HG02571 (cell line): Measurements from ENCODE around the gene LEPR.
"Not testable (repeated sequence)": the region's sequence is repeated elsewhere in the genome, so short reads cannot be mapped to it uniquely, and the experiment has no call there.

Source experiments
- ATAC-seq: cut with Tn5 transposase; IDR thresholded peaks from one replicate; pipeline ENCODE4 v1.9.1; 2021; ENCODE audit warnings: mild to moderate bottlenecking, moderate library complexity; ENCODE audit not compliant: unreplicated experiment

The LEPR gene

DNA sequence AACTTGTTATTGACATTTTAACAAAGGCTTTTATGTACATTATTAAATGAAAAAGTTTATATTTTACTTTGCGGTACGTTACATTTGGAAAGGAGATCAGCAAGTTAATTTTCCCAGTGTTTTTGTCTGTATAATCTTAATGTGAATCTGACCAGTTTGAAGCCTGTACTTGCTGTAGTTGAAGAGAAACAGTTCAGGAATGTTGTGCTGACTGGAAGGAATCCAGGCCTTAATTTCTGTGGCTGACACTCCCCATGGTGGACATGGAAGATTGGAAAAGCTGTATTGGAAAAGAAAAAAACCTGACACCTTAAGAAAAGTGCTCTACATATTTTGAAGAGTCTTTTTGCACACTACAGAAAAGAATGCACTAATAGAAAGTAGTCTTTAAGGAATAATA lies 15.5 kb downstream of the LEPR start:
- no peak for ATAC-seq

DNA sequence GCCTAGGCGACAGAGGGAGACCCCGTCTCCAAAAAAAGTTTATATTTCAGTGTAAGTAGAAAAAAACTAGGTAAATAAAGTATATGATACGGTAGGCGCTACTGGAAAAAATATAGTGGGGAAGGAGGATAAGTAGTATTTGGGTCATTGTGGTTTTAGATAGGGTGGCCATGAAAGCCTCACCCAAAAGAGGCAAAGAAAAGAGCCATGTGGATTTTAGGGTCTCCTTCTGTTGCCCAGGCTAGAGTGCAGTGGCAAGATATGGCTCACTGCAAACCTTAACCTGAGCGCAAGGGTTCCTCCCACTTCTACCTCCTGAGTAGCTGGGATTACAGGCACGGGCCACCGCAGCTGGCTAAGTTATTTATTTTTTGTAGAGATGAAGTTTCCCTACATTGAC lies 17.1 kb downstream of the LEPR start:
- ATAC-seq, result no peak

DNA sequence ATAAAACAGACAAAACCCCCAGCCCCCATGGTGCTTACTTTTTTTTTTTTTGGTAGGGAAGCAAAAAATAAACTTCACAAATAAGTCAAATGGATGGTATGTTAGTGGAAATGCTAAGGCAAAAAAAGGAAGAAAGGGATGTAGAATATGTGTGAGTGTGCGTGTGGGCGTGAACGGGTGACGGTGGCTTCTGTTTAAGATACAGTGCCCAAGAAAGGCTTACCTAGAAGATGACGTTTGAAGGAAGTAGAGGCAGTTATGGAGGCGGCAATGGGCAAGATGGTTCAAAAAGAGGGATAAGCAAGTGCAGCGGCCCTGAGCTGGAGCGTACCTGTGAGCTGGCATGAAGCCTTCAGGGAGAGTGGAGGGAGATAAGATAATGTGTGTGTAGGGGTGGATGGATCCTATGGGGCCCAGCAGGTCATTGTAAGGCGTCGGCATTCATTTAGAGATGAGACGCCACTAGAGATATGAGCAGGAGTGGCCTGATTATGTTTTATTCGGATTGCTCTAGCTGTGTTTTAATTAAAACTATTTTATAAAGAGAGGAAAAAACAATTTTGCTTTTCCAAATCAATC lies 19.9 kb downstream of the LEPR start:
- ATAC-seq, result no peak

DNA sequence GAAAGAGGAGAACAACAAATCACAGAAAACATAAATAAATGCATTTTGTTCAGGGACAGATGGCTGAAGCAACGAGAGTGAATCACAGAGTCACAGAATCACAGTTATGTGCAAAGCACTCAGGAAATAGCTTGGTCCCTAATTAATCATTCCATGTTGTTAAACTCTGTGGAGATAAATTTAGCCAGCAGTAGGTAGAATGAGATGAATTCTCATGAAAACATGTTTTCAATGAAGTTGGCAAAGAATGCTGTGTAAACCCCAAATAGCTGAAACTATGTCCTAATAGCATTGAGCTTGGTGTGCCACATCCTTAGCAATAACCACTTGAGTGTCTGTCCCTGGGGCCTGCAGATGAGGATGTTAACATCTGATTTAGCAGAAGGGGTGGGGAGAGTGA lies 20.4 kb downstream of the LEPR start:
- no peak for ATAC-seq

DNA sequence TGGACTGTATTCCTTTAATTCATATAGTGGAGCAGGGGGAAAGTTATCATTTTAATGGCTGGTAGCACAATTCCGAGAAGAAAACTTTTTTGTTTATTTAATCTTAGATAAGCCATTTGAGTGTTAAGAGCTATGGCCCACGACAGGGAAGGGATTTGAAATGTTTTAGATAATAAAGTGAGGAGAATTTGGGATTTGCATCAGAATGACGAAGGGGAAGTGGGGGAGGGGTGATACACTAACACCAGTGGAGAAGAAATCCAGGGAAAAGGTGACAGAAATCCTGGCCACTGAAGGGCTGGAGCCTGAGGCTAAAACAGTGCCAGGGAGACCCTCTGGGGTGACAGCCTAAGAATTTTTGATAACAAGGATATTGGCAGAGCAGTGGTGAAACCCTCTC lies 21.0 kb downstream of the LEPR start:
- no peak for ATAC-seq

DNA sequence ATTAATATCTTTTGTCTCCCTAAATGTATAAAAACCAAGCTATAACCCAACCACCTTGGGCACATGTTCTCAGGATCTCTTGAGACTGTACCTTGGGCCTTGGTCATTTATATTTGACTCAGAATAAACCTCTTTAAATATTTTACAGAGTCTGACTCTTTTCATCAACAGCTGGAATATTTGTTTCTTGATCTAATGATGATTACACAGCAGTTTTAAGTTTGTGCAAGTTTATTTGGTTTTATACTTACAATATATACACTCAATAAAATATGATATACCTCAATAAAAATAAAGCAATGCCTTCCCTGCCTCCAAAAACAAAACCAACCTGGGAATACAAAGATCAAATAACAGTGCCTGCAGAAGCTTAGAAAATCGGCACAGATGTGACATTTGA lies 22.0 kb downstream of the LEPR start:
- no peak for ATAC-seq

DNA sequence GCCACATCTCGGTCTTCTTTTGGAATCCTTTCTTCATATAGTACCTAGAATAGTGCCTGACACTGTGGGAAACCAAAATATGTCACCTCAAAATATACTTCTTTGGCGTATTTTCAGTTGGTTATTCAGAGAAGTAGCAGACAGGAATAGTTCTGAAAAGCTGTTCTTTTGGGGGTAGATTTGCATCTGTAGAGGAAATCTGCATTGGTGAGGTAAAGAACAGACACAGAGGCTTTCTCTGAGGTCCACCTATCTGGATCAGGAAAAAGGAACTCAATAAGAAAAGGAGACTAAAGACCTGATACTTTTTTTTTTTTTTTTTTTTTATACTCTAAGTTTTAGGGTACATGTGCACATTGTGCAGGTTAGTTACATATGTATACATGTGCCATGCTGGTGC lies 23.2 kb downstream of the LEPR start:
- no peak for ATAC-seq

DNA sequence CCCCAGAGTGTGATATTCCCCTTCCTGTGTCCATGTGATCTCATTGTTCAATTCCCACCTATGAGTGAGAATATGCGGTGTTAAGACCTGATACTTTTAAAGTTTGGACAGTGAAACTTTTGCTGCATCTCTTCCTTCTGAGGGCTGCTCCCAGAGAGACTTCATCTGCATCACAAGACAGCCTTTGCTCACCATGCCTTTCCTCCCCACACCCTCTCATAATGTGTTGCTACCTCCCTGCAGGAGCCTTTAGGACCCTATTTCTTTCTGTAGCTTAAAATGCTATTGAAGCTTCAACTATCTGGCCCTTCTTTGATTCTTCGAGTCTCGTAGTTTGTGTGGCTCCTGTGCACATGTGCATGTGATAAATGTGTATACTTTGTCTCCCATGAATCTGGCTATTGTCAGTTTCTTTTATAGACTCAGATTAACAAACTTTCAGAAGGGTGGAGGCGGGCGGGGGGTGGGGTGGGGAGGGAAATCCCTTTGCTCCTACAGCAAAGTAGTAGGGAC lies 23.7 kb downstream of the LEPR start:
- ATAC-seq, result no peak

DNA sequence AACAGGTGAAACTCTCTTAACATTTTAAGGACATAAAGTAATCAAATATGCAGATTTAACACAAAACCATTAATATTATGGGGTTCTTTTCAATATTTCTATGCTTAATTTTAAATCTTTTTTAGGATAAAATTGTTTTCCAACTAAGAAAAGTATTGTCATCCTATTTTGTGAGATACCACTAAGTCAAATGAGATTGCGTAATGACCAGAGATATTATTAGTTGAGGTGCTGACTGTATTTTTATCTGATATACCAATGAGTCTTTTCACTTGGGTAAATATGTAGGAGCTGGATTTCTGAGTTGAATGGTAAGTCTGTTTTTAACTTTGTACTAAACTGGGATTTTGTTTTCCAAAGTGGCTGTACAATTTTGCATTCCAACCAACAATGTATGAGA lies 25.4 kb downstream of the LEPR start:
- no peak for ATAC-seq

DNA sequence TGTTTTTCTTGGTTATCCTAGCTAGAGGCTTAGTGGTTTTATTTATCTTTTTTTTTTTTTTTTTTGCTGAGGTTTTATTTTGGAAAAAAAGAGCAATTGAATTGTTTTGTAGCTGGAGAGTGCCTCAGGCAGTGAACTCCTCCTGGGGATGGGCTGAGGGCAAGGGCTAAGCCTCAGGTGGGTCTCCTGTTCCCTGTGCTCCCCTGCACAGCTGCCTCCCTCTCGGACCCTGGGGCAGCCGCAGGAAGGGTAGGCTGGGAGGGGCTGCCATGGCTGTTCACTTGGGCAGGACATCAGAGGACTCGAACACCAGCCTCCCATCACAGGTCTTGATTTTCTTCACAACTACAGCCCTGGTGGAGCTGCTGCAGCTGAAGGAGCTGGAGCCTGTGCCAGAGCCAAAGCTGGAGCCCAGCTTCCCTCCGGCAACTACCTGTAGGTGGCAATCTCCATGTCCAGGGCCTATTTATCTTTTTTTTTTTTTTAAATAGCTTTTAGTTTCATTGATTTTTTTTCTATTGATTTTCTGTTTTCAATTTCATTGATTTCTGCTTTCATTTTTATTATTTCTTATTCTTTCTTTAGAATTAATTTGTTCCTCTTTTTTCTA lies 28.9 kb downstream of the LEPR start:
- no peak for ATAC-seq

DNA sequence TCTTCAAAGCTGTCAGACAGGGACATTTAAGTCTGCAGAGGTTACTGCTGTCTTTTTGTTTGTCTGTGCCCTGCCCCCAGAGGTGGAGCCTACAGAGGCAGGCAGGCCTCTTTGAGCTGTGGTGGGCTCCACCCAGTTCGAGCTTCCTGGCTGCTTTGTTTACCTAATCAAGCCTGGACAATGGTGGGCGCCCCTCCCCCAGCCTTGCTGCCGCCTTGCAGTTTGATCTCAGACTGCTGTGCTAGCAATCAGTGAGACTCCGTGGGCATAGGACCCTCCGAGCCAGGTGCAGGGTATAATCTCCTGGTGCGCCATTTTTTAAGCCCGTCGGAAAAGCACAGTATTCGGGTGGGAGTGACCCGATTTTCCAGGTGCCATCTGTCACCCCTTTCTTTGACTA lies 35.2 kb downstream of the LEPR start:
- not testable (repeated sequence) for ATAC-seq

DNA sequence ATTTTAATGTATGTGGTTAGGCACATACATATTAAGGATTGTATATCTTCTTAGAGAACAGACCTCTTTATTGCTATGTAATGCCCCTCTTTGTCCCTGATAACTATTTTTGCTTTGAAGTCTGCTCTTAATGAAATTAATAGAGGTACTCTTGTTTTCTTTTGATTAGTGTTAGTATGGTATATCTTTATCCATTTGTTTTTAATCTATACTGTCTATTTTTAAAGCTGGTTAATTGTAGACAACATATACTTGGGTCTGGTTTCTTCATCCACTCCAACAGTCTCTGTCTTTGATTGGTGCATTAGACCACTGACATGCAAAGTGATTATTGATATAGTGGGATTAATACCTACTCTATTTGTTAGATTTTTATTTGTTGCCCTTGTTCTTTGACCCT lies 36.0 kb downstream of the LEPR start:
- no peak for ATAC-seq

DNA sequence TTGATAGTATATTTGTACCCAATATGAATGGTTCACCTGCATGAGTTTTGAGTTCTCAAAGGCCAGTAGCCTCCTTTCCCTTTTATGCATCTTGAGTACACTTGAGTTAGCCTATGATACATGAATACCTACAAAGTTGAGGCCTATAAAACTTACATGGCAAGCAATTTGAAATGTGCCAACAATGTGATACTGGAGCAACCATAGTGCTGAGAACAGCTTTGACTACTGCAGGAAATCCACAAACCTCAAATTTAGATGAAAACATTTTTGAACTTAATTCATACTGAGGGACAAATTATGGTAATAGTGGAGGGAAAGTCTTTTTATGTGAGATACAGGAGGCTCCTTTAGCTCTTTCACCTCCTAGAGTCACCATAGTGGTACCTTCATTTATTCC lies 37.4 kb downstream of the LEPR start:
- no peak for ATAC-seq

DNA sequence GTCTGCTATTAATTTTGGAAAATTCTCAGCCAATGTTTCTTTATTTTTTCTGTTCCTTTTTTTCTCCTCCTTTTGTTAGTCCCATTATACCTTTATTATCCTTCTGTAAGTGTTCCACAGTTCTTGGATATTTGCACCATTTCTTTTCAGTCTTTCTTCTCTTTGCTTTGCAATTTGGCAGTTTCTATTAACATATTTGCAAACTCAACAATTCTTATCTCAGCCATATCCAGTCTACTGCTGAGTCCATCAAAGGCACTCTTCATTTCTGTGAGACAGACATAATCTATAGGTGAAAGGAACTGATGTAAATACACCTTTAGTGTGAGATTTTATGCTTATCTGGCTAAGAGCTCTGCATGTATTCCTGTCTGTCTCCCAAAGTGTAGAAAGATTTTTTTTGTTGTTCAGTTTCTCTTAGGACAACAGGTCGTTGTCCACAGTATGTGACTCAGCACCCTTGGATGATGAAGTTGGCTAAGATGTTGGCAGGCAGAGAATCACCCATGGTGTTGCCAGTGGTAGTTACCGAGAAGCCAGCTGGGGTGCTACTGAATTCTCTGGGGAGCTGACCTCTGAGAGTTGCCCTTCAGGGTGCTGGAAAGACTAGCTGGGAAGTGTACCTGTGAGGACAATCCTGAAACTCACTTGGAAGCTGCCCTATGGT lies 38.4 kb downstream of the LEPR start:
- no peak for ATAC-seq

DNA sequence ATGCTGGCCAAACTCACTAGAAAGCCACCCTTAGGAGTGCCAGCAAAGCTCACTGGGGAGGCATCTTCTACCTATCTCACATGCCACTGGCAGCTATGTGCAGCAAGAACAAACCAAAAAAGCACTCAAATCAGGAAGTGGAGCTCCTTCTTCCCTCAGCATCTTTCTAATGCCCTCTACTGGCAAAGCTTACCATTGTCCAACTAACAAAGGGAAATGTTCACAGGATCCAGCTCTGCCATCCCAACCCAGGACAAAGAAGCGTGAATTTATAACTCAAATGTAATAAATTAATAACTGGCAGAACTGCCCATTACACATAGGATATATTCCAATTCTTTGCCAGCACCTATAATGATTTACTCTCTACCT lies 38.9 kb downstream of the LEPR start:
- peak; percentile 53 for ATAC-seq

DNA sequence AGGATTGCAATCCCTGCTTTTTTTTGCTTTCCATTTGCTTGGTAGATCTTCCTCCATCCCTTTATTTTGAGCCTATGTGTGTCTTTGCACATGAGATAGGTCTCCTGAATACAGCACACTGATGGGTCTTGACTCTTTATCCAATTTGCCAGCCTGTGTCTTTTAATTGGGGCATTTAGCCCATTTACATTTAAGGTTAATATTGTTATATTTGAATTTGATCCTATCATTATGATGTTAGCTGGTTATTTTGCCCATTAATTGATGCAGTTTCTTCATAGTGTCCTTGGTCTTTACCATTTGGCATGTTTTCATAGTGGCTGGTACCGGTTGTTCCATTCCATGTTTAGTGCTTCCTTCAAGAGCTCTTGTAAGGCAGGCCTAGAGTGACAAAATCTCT lies 45.4 kb downstream of the LEPR start:
- not testable (repeated sequence) for ATAC-seq

DNA sequence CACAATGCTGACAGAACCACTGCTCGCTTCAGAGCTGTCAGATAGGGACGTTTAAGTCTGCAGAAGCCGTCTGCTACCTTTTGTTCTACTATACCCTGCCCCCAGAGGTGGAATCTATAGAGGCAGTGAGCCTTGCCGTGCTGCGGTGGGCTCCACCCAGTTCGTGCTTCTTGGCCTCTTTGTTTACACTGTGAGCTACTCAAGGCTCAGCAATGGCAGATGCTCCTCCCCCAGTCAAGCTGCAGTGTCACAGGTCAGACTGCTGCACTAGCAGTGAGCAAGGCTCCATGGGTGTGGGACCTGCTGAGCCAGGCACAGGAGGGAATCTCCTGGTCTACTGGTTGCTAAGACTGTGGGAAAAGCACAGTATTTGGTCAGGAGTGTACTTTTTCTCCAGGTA lies 47.1 kb downstream of the LEPR start:
- no peak for ATAC-seq

DNA sequence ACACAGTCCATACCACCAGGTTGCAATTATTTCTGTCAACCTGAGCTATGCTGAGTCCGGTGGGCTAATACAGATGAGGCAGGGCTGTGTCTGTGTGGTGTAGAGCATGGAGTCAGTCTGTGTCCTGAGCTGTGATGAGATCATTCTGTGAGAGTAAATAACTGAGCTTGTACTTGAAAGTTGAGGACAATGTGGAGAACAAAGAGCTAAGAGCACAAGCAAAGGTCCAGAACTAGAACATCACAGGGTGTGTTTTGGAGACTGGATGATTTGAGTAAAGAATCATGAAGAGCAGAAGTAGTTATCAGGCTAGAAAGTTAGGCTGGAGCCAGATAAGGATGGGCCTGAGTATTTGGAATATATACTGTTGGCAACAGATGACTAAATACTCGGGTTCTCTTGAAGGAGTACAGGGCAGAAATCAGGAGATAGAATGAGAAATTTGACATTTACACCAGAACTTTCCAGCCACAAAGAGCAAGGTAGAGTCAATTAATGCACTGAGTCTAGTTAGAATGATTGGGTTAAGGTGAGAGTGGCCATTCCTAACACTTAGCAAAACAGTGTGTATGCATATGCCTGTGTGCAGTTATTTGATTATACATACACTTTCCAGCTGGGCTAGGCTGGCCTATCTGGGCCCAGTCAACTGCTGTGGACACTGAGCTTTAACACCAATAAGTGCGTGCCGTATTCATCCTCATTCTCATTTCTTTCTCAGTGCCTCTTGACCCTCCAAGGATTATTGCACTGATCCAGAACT lies 48.8 kb downstream of the LEPR start:
- ATAC-seq, result no peak

DNA sequence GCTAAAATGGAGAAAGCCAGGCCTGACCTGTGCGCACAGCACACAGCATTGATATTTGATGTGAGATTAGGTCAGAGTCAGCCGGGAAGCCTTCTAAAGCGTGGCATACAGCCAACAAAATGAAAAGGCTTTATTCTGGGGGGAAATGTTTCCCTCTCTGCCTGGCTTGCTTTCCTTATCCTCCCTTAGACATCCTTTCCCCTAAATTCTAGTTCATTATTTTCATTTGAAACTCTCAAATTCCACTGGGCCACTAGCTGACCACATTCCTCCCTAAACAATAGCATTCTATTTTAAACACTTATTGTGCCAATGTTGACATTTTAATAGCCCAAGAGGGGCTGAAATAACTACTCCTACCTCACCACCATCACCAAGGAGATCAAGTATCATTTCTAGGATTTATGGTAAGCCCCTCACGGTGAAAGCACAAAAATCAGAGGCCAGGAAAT lies 49.4 kb downstream of the LEPR start:
- ATAC-seq, result no peak
